DMS53 treated with DMSO at 0.1 percent for 48 hours (cell line): Measurements from ENCODE around the gene BBLN.
"Not testable (repeated sequence)": the region's sequence is repeated elsewhere in the genome, so short reads cannot be mapped to it uniquely, and the experiment has no call there.

Source experiments
- DNase-seq: peaks from one replicate; lab custom pipeline; 2025; ENCODE audit not compliant: unreplicated experiment; lab: John Stamatoyannopoulos, UW

The BBLN gene, protein sequence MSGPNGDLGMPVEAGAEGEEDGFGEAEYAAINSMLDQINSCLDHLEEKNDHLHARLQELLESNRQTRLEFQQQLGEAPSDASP

DNA sequence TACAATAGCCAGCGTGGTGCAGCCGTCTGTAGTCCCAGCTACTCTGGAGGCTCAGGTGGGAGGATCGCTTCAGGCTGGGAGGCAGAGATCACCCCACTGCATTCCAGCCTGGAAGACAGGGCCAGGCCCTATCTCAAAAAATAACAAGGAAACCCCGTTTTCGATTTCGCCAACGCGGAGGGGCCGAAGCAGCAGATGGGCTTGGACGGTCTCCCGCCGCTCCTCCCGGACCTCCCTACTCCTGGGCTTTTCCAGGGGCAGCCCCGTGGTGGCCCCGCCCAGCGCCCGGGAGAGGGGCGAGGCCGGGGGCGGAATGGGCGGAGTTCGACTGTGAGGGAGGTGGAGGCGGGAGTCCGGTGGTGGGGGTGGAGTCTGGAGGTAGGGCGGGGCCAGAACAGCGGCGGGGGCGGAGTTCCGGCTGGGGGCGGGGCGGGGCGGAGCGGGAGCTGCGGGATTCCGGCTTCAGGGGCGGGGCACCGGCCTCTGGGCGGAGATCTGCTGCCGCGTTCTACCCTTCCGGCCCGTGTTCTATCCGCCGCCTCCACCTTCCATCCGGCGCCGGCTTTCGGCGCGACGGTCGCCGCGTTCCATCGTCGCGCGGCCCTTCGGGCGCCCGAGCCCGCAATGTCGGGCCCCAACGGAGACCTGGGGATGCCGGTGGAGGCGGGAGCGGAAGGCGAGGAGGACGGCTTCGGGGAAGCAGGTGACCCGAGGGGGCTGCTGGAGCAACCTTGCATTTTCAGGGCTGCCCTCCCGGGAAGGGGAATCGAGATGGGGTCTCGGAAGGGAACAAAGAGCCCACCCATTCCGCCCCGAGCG lies at the start of gene BBLN:
TSS of gene BBLN (plus strand) at position 482 of the 819 bp plus-strand sequence. CDS start at position 625, 143 bp downstream.
- peak; percentile 94 for DNase-seq

DNA sequence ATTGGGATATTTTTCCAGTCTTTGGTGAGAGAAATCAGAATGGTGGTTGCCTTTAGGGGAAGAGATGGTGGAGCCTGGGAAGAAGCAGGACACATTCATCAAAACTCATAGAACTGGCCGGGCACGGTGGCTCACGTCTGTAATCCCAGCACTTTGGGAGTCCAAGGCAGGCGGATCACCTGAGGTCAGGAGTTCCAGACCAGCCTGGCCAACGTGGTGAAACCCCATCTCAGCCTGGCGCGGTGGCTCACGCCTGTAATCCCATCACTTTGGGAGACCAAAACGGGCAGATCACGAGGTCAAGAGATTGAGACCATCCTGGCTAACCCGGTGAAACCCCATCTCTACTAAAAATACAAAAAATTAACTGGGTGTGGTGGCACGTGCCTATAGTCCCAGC lies 48.3 kb upstream of the BBLN start:
- DNase-seq, result not testable (repeated sequence)

DNA sequence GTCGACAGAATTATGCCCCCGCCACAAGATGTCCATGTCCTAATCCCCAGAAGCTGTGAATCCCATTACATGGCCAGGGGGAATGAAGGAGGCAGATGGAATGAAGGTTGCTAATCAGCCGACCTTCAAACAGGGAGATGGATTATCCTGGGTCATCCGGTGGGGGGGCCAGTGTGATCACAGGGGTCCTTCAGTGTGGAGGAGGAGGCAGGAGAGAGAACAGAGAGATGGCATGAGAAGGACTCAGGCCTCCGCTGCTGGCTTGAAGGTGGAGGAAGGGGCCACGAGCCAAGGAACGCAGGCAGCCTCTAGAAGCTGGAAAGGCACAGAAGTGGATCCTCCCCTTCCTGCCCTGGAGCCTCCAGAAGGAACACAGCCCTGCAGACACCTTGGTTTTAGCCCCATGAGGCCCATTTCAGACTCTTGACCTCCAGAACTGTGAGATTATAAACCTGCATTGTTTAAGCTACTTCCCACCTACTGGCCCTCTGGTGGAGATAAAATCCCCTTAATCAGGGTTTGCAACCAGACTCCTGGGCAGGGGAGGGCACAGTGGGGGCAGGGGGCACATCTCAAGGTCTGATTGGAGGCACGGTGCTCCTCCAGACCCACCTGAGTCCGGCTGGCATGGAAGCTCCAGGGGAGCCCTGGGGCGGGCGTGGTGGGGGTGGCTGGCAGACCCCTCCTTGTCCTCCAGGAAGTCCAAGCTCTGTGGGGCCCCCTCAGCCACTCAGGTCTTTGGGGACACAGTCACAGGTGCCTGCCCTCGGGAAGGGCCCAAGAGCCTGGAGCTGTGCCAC lies 46.3 kb upstream of the BBLN start:
- DNase-seq, result no peak

DNA sequence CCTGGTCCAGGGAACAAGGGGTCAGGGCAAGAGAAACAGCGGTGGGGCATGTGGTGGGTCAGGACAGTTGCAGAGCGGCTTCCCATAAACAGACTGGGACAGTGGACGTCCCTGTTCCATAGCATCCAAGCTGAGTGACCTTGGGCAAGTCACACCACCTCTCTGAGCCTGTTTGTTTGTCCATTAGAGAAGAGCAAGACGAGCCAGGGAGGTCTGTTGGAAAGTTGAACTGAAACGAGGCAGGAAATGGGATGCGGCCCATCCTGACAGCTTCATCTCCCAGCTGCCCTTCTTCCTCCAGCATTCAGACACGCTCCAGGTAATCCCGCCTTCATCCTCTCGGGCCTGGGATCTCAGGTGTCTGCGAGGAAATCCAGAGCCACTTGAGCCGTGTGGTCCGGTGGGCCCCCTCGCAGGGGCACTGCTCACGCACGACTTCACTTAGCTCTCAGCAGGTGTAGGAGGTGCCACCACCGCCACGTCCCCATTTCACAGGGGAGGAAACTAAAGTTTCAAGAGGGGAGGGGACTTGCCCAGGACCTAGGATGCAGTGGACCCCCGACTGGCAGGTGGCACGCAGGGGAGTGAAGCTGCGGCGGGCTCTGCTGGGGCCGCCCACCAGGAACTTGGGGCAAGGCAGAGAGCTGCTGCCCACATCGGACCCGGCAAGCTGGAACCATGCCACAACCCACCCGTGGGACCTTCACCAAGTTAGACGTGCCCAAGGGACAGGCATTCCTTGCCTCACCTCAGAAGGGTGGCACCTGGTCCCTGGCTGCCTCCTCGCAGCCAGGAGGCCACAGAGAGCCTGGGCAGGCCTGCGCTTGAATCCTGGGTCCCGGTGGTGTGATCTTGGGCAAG lies 45.5 kb upstream of the BBLN start:
- peak; percentile 70 for DNase-seq

DNA sequence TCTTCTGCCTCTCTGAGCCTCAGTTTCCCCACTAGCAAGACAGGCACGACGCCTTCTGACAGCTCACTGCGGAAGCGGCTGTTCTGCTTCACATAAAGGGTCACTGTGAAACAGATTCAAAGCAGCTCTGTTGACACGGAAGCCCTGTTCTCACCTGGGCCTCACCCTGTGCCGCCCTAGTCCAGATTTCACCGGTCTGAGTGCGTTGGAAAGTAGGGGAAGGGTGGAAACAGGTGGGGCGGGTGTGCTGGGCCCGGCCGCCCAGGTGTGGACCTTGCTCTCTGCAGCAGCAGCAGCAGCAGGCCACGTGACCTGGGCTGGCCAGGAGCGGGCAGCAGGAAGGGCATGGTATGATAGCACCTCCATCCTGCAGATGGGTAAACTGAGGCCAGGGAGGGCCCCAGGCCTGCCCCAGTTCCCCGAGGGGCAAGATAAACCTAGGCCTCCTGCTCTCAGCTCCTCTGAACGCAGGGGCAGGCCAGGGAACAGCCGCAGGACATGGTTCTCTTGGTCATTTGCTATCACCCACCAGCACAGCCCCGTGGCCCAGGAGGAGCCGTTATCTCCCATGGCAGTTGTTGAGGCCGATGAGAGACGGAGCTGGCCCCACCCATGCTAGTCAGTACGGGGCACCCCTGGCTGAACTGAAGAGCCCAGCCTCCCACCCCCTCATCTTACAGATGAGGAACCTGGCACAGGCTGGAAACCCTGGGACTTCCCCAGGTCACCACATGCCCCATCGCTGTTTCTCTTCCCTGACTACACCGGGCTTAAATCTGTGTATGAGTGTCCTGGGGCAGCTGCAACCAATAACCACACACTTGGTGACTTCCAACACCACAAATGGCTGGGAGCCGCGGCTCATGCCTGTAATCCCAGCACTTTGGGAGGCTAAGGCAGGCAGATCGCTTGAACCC lies 44.6 kb upstream of the BBLN start:
- DNase-seq, result peak; percentile 92

DNA sequence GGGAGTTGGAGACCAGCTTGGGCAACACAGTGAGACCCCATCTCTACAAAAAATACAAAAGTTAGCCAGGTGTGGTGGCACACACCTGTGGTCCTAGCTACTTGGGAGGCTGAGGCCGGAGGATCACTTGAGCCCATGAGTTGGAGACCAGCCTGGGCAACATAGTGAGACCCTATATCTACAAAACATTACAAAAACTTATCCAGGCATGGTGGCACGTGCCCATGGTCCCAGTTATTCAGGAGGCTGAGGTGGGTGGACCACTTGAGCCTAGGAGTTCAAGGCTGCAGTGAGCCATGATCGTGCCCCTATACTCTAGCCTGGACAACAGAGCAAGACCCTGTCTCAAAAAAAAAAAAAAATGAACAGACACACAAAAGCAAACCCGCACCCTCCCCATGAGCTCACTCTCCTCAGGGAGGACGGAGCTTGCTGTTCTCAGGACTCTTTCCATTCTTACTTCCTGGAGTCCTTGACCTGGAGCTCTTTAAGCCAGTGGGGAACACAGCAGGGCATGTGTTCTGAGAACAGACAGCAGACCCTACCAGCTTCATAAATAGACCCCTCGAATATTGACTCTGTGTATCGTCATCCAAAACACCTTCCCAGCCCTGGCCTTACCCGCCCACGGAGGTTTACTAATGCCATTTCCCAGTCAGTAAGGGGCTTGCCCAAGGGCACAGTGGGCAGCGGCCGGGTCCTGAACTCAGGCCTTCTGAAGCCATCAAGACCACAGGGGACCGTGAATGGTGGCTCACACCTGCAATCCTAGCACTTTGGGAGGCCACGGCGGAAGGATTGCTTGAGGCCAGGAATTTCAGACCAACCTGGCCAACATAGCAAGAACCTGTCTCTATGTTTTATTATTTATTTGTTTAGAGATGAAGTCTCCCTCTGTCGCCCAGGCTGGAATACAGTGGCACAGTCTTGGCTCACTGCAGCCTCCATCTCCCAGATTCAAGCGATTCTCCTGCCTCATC lies 43.7 kb upstream of the BBLN start:
- DNase-seq, result no peak

DNA sequence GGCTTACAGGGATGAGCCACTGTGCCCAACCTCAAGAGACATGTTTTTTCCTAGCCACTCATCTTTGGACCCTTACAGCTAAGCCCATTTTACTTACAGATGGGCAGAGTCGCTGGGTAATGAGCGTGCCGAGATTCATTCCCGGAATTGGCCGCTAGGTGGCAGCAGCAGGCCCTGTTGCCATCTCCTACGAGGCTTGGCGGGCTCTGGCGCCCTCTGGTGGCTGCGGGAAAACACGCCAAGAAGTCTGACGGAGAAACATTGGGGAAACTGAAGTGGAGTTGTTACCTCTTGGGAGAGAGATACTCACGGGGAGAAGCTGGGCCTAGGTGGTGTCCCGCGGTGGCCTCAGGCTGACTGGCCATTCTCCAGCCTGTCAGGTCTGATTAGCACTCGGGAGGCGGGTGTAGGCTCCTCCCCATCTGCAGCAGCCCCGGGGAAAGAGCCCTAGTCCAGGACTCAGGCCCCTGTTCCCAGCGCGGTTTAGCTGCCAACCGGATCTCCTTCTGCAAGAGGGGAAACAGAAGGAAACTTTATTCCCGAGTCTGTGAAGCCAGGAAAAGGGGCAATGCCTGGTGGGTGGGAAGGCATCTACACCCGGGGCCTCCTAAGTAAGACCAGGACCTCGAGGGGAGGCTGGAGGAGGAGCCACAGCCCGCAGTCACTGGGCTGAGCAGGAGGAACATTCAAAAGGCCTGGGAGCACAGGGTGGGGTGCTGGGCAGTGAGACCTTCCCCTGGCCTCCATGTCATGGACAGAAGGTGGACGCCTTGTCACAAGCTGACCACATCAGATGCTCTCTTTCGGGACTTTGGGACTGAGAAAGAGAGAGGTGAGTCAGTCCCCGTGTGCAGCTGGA lies 42.2 kb upstream of the BBLN start:
- peak; percentile 81 for DNase-seq

DNA sequence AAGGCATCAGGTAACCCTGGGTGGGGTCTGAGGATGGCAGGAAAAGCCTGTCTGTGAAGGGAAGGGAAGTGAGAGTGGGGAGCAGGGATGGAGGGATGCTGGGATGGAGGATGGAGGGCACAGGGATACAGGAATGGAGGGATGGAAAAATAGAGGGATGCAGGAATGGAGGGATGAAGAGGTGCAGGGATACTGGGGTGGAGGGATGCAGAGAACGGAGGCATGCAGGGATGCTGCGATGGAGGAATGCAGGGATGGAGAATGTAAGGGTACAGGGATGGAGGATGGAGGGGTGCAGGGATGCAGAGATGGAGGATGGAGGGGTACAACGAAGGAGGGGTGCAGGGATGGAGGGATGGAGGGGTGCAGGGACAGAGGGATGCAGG lies 41.6 kb upstream of the BBLN start:
- no peak for DNase-seq

DNA sequence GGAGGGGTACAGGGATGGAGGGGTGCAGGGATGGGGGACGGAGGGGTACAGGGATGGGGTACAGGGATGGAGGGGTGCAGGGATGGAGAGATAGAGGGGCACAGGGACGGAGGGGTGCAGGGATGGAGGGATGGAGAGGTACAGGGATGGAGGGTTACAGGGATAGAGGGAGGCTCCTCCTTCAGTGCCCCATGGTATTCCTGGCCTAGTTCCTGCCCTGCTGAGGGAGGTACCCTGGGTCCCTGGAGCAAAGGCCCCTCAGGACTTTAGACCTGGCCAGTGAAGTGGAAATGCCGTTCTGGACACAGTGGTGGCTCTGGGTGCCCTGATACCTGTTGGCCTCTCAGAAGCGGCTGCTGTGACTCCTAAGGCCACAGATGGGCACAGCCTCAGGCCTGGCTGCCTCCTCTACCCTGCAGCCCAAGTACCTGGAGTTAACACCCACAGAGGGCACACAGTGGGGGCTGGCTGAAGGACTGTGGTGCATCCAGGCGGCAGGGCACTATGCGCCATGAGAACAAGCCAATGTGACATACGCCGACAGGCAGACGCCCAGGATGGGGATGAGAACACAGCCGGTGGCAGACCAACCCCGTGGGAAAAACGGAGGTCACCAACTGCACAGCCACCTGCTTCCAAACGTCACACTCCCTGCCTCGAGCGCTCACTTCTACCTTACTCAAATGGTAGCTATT lies 40.9 kb upstream of the BBLN start:
- DNase-seq, result no peak

DNA sequence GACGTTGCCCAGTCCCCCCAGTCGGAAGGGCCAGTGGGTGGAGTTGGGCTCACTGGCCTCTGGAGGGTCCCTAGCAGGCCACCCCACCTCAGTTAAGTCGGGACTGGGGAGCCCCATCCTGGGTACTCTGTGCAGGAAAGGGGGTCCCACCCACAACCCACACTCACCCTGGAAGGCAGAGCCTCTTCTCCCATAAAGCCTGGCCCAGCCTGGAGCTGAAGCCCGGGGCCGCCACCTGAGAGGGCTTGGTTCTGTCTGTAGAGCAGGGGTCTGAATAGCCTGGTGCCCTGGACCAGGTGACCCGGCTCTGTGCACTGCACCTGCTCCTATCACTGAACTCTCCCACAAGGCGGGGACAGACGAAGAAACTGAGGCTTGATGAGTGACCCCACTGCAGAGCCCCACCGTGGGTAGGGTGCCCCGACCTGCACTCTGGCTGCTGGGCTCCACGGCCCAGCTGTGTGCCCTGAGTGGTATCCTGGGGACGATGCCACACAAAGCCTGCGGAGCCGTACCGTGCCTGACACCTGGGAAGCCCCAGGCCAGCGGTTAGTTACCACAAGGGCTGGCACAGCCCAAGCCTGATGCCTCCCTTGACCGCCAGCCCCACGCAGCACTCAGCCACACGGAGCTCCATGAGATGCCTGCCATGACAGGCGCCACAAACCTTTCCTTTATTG lies 39.9 kb upstream of the BBLN start:
- DNase-seq, result no peak

DNA sequence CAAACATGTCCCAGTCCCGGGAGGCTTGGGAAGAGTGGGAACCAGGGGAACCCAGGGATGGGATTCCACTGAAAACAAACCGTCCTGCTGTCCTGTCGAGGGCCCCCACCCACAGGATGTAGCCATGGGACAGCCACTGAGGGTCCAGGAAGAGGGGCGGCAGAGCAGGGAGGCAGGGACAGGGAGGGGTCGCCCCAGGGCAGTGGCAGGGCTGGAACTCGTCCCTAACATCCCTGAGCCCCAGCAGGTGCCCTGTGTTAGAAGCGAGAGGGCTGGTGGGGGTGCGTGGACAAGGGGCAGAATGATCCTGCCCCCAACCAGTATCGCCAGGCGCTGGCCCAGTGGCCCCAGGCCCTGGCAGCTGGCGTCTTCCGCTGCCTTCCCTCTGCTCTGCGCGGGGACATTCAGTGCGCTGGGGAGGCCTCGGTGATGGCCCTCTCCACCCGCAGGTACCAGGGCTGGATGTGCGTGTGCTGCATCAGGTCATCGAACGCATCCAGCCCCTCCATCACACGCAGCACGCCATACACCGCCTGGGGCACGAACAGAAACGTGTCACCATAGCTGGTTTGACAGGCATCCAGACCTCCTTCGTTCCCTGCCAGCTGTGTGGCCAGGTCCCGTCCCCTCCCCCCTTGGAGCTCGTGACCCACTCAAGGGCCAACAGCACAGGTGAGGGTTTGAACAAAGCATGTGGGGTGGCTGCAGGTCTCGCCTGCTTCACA lies 39.2 kb upstream of the BBLN start:
- no peak for DNase-seq

DNA sequence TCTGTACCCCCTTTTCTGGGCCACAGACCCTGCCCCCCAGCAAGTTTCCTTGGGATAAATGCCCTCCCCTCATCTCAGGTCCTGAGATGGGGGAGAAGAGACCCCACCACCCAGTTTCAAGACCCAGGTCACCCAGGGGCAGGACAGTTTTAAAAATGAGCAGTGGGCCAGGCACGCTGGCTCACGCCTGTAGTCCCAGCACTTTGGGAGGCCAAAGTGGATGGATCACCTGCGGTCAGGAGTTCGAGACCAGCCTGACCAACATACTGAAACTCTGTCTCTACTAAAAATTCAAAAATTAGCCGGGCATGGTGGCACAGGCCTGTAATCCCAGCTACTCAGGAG lies 38.6 kb upstream of the BBLN start:
- DNase-seq, result no peak

DNA sequence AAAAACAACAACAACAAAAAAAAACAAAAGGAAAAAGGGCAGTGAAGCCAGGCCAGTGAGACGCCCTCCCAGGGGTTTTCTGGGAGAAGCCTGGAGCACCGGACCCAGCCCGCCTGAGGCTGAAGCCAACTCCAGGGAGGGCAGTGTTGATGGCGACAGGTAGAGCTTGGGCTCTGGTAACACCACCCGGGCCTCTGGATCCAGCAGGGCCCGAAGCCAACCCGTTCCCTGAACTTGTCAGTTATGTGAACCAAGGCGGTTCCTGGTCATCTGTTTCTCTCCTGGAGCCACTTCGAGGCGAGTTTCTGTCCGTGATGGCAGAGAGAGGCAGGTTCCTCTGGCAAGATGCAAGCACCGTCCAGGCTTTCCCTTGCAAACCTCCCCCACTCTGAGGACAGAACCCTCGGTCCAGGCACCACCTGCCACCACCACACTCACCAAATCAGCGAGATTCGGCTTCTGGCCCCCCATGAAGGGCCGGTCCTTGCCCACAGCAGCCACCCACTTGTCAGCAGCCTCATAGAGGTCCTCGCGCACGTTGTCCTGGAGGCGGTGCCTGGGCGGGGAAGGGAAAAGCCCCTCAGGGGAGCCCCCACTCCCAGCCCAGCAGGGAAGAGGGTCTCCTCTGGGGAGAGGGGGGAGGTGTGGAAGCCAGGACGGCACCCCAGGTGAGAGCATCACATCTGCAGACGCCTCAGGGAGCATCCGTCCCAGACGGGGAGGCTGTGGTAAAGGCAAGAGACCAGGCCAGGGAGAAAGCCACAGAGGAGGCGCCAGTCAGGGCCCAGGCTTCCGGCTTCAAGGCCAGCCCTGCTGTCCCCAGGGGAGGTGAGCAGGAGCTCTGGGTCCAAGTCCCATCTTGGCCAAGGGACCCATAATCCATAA lies 37.9 kb upstream of the BBLN start:
- DNase-seq, result no peak

DNA sequence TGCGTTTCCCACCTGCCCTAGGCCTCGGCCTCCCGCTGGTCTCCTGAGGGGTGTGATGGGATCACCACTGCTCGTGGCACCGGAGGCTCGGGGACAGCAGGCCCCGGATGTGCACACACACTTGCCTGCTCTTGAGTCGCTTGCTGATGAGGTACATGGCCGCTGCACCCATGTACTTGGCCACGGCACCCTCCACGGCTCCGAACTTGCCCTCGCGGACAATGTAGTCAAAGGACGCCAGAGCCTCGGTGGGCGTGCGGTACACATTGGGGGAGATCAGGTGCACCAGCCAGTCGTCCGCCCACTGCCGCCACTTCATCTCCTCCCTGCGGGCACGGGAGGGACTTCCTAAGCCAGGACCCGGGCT lies 37.3 kb upstream of the BBLN start:
- no peak for DNase-seq

DNA sequence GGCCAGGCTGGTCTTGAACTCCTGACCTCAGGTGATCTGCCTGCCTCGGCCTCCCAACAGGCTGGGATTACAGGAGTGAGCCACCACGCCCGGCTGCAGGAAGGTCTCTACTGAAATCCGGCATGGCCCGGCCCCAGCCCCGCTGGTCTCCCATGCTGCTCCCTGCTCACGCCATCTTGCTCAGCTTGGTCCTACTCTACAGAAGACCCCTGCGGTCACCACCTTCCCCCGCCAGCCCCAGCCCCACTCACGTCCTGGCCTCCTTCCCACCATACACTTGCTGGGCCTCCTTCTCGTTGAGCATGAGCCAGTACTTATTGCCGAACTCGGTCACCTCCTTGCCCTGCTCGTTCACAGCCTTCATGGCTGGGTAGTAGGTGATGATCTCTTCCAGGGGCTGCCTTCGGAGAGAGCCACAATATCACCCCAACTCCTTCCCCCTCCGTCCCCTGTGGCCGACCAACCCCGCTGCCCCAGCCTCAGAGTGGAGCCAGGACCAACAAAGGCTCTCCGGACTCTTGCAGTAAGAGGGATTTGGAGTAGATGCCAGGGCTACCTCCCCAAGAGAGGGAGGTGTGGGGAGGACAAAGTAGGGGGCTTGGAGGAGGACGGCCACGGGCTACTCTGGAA lies 36.5 kb upstream of the BBLN start:
- no peak for DNase-seq
